Adrenal gland (tissue), 5 donors: ENCODE measurements around the gene MFN2.

Experiments
- POLR2A ChIP-seq, 2 donors: fragments of 450-650 bp; IDR thresholded peaks; one replicate each; pipeline ENCODE4 v1.6.1; 2017; ENCODE audit warnings: antibody characterized with exemption in 2 of 2, mild to moderate bottlenecking in 2 of 2, moderate library complexity in 1 of 2
- TF ChIP-seq, protein P1 (sequence below), 6 experiments: fragments of 450-650 bp in 4 of 6; fragments of 200-600 bp in 2 of 6; sonication (generic) in 1 of 6; IDR thresholded peaks; 1 replicate in 5 of 6; 2 replicates in 1 of 6; pipeline versions ENCODE4 v1.5.1 to v1.8.0; 2016 to 2021; ENCODE audit warnings: antibody characterized with exemption in 6 of 6, mild to moderate bottlenecking in 2 of 6, moderate library complexity in 1 of 6
- donor health status: DM: no; HTN: no; CAD: no.

DNA sequence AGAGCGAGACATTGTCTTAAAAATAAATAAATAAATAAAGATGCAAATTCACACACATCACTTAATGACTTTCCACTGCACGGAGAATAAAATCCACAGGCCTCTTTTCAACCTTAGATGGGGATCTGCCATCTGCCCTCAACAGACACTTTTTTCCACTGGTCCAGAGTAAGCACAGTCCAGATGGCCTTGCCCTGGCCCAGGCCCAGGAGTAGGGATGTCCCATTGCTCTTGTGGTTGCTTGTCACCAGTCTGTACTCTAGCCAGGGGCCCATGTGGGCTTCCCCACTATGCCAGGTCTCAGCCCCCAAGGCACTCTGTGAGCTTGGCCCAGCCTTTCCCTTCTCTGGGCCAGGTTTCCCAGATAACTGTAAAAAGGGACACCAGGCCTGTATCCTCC is 28.3 kb upstream of the MFN2 start:
- TF ChIP-seq POLR2A (IDR thresholded peaks at IDR 0.05) = no peak
- TF ChIP-seq, protein P1, sequence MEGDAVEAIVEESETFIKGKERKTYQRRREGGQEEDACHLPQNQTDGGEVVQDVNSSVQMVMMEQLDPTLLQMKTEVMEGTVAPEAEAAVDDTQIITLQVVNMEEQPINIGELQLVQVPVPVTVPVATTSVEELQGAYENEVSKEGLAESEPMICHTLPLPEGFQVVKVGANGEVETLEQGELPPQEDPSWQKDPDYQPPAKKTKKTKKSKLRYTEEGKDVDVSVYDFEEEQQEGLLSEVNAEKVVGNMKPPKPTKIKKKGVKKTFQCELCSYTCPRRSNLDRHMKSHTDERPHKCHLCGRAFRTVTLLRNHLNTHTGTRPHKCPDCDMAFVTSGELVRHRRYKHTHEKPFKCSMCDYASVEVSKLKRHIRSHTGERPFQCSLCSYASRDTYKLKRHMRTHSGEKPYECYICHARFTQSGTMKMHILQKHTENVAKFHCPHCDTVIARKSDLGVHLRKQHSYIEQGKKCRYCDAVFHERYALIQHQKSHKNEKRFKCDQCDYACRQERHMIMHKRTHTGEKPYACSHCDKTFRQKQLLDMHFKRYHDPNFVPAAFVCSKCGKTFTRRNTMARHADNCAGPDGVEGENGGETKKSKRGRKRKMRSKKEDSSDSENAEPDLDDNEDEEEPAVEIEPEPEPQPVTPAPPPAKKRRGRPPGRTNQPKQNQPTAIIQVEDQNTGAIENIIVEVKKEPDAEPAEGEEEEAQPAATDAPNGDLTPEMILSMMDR (IDR thresholded peaks at IDR 0.05) = no peak
